H9 (cell line): ENCODE results near the gene EDA. TPM values are rescaled to one million over a fixed set of nuclear protein-coding genes. Genes with fewer than 3 reads are reported as not detected.

Experiments
- DNase-seq: peaks from one replicate; pipeline ENCODE4 v3.0.0-alpha.2; 2017
- H2AFZ ChIP-seq: one replicate; pipeline ENCODE4 v1.6.1; 2013; ENCODE audit warnings: mild to moderate bottlenecking, low read length, control low read depth, moderate library complexity
- H2AK5ac ChIP-seq: 2 replicates; pipeline ENCODE4 v1.6.1; 2013; ENCODE audit warnings: low read length, control low read depth, mixed read lengths; ENCODE audit not compliant: insufficient read length
- H2BK120ac ChIP-seq: one replicate; pipeline ENCODE4 v1.6.1; 2013; ENCODE audit warnings: low read depth, mild to moderate bottlenecking, low read length, control low read depth, inconsistent platforms; ENCODE audit not compliant: poor library complexity, severe bottlenecking
- H2BK12ac ChIP-seq: 2 replicates; pipeline ENCODE4 v1.6.1; 2013; ENCODE audit warnings: low read length, control low read depth, mixed read lengths, low read depth; ENCODE audit not compliant: insufficient read length
- H2BK15ac ChIP-seq: 2 replicates; pipeline ENCODE4 v1.6.1; 2013; ENCODE audit warnings: low read depth, low read length, control low read depth
- H2BK20ac ChIP-seq: one replicate; pipeline ENCODE4 v1.6.1; 2013; ENCODE audit warnings: low read depth, mild to moderate bottlenecking, low read length, control low read depth, inconsistent platforms; ENCODE audit not compliant: poor library complexity, severe bottlenecking
- H2BK5ac ChIP-seq: 2 replicates; pipeline ENCODE4 v1.6.1; 2013; ENCODE audit warnings: low read length, control low read depth, mixed read lengths; ENCODE audit not compliant: insufficient read length
- H3K14ac ChIP-seq: 2 replicates; pipeline ENCODE4 v1.6.1; 2013; ENCODE audit warnings: low read length, control low read depth; ENCODE audit not compliant: insufficient read depth
- H3K18ac ChIP-seq: 2 replicates; pipeline ENCODE4 v1.6.1; 2013; ENCODE audit warnings: low read depth, mild to moderate bottlenecking, mixed read lengths, low read length, control low read depth; ENCODE audit not compliant: insufficient read length
- H3K23ac ChIP-seq: 2 replicates; pipeline ENCODE4 v1.6.1; 2013; ENCODE audit warnings: low read length, control low read depth, mixed read lengths, low read depth; ENCODE audit not compliant: insufficient read length
- H3K23me2 ChIP-seq: 2 replicates; pipeline ENCODE4 v1.6.1; 2013; ENCODE audit warnings: low read depth, mild to moderate bottlenecking, mixed read lengths, low read length, control low read depth; ENCODE audit not compliant: insufficient read length, poor library complexity, severe bottlenecking
- H3K27ac ChIP-seq: 2 replicates; pipeline ENCODE4 v1.5.1; 2013; ENCODE audit warnings: low read length, control low read depth, mixed read lengths, low read depth; ENCODE audit not compliant: insufficient read length
- H3K27me3 ChIP-seq: 2 replicates; pipeline ENCODE4 v1.6.1; 2013; ENCODE audit warnings: low read length, control low read depth, inconsistent platforms; ENCODE audit not compliant: insufficient read depth
- H3K4ac ChIP-seq: 2 replicates; pipeline ENCODE4 v1.6.1; 2013; ENCODE audit warnings: low read depth, mild to moderate bottlenecking, control low read depth, inconsistent platforms, low read length, moderate library complexity
- H3K4me1 ChIP-seq: 2 replicates; pipeline ENCODE4 v1.6.1; 2013; ENCODE audit warnings: low read length, control low read depth, inconsistent platforms; ENCODE audit not compliant: insufficient read depth
- H3K4me2 ChIP-seq: 2 replicates; pipeline ENCODE4 v1.6.1; 2013; ENCODE audit warnings: low read length, control low read depth, mixed read lengths; ENCODE audit not compliant: insufficient read length, insufficient read depth
- H3K56ac ChIP-seq: 2 replicates; pipeline ENCODE4 v1.6.1; 2013; ENCODE audit warnings: low read depth, mild to moderate bottlenecking, mixed read lengths, low read length, control low read depth; ENCODE audit not compliant: insufficient read length
- H3K79me1 ChIP-seq: 2 replicates; pipeline ENCODE4 v1.6.1; 2013; ENCODE audit warnings: low read depth, mild to moderate bottlenecking, moderate library complexity, low read length, control low read depth, inconsistent platforms; ENCODE audit not compliant: insufficient read depth, poor library complexity, severe bottlenecking
- H3K79me2 ChIP-seq: 2 replicates; pipeline ENCODE4 v1.6.1; 2013; ENCODE audit warnings: low read length, control low read depth, inconsistent platforms; ENCODE audit not compliant: insufficient read depth
- H3K9ac ChIP-seq: 2 replicates; pipeline ENCODE4 v1.6.1; 2013; ENCODE audit warnings: low read length, control low read depth, mixed read lengths; ENCODE audit not compliant: insufficient read length; ENCODE audit errors: extremely low read depth
- H3K9me3 ChIP-seq: one replicate; pipeline ENCODE4 v1.6.1; 2013; ENCODE audit warnings: low read depth, low read length, inconsistent platforms; ENCODE audit not compliant: control insufficient read depth
- H3T11ph ChIP-seq: one replicate; pipeline ENCODE4 v1.6.1; 2013; ENCODE audit warnings: mild to moderate bottlenecking, low read length, control low read depth, inconsistent platforms
- H4K20me1 ChIP-seq: one replicate; pipeline ENCODE4 v1.6.1; 2013; ENCODE audit not compliant: control insufficient read depth, insufficient read length, insufficient read depth
- H4K5ac ChIP-seq: 2 replicates; pipeline ENCODE4 v1.6.1; 2013; ENCODE audit warnings: low read depth, mild to moderate bottlenecking, mixed read lengths, low read length, control low read depth; ENCODE audit not compliant: insufficient read length
- H4K8ac ChIP-seq: replicated peaks from 2 replicates; pipeline ENCODE4 v1.6.1; 2013; ENCODE audit warnings: low read length, control low read depth, mixed read lengths, low read depth; ENCODE audit not compliant: insufficient read length
- H4K91ac ChIP-seq: 2 replicates; pipeline ENCODE4 v1.6.1; 2013; ENCODE audit warnings: low read depth, mild to moderate bottlenecking, moderate library complexity, mixed read lengths, low read length, control low read depth; ENCODE audit not compliant: insufficient read length
- H3K27ac Mint-ChIP-seq, 3 experiments: 2 replicates in 2 of 3; 3 replicates in 1 of 3; pipeline ENCODE4 v1.8.0; 2020 to 2021; ENCODE audit warnings: mixed read lengths in 3 of 3, mild to moderate bottlenecking in 1 of 3, moderate library complexity in 1 of 3
- H3K27me3 Mint-ChIP-seq: 2 replicates; pipeline ENCODE4 v1.8.0; 2021; ENCODE audit warnings: low read depth, mild to moderate bottlenecking, moderate library complexity, mixed read lengths
- H3K36me3 Mint-ChIP-seq, 3 experiments: 2 replicates in 2 of 3; 3 replicates in 1 of 3; pipeline ENCODE4 v1.8.0; 2020 to 2021; ENCODE audit warnings: low read depth in 3 of 3, mixed read lengths in 3 of 3; ENCODE audit not compliant: insufficient read depth in 1 of 3
- H3K4me1 Mint-ChIP-seq, 2 experiments: 2 replicates each; pipeline ENCODE4 v1.8.0; 2020; ENCODE audit warnings: mixed read lengths in 2 of 2
- H3K4me3 Mint-ChIP-seq, 2 experiments: 2 replicates in 1 of 2; 3 replicates in 1 of 2; pipeline ENCODE4 v1.8.0; 2020 to 2021; ENCODE audit warnings: mild to moderate bottlenecking in 2 of 2, mixed read lengths in 2 of 2, moderate library complexity in 1 of 2
- H3K9me3 Mint-ChIP-seq, 2 experiments: 2 replicates in 1 of 2; 3 replicates in 1 of 2; pipeline ENCODE4 v1.8.0; 2020; ENCODE audit warnings: mild to moderate bottlenecking in 2 of 2, mixed read lengths in 2 of 2, moderate library complexity in 1 of 2
- CTCF ChIP-seq: fragments of 200-600 bp; sonication (generic); conservative IDR thresholded peaks from 3 replicates; pipeline ENCODE4 v1.8.0; 2021; ENCODE audit warnings: antibody characterized with exemption, mild to moderate bottlenecking
- total RNA-seq: library from RNA; stranded (reverse); gene quantifications from 2 replicates; pipeline ENCODE4 v1.2.1, GENCODE V29; 2021

EDA gene
- total RNA-seq, 1 experiment from 2014 or later = 7.7 TPM

DNA sequence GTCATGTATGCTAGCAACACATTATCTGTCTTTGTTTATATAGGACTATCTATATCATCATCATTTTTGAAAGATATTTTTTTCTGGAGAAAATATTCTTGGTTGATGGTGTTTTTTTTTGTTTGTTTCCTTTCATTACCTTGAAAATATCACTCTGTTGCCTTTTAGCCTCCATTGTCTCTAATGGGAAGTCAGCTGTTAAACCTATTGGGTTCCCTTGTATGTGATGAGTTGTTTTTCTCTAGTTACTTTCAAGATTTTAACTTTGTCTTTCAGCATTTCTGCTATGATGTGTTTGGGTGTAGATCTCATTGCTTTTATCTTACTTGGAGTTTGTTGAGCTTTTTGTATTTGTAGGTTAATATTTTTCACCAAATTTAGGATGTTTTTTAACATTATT is 124.4 kb downstream of the EDA start:
- Histone ChIP-seq H3K14ac (no peak overlapping the region), H2BK120ac (no peak overlapping the region), H2BK15ac (no peak overlapping the region), H3K4ac (no peak overlapping the region), H3K9me3 (peaks cover 32% of the 10 kb centered on the region), H2AK5ac (no peak overlapping the region), H3K18ac (no peak overlapping the region), H3K79me2 (no peaks in the 10 kb centered on the region), H4K8ac (no peak overlapping the region), H3K23me2 (no peaks in the 10 kb centered on the region), H3K27ac (no peak overlapping the region), H2BK20ac (no peak overlapping the region), H3K4me2 (no peak overlapping the region), H4K5ac (no peak overlapping the region), H3T11ph (no peak overlapping the region), H3K4me1 (no peaks in the 10 kb centered on the region), H3K27me3 (no peaks in the 10 kb centered on the region), H2BK5ac (no peak overlapping the region), H3K56ac (no peak overlapping the region), H4K91ac (no peak overlapping the region), H2BK12ac (no peak overlapping the region), H2AFZ (no peak overlapping the region), H3K9ac (no peak overlapping the region), H4K20me1 (no peaks in the 10 kb centered on the region), H3K23ac (no peak overlapping the region), H3K79me1 (no peaks in the 10 kb centered on the region)
- H3K4me3 Mint-ChIP-seq = no peak overlapping the region
- H3K9me3 Mint-ChIP-seq = peaks cover 69 to 77% of the 10 kb centered on the region in 2 experiments
- DNase-seq = no peak
- peaks cover 8 to 14% (median 10%) of the 10 kb centered on the region in 3 experiments for H3K36me3 Mint-ChIP-seq
- no peaks in the 10 kb centered on the region for H3K27me3 Mint-ChIP-seq
- no peak for TF ChIP-seq CTCF
- H3K4me1 Mint-ChIP-seq = peaks cover 3 to 6% of the 10 kb centered on the region in 2 experiments; a peak in 2 of 4 replicates
- H3K27ac Mint-ChIP-seq = no peak overlapping the region
